Measurements from ENCODE around the gene JAKMIP3. TPM values are rescaled to one million over a fixed set of nuclear protein-coding genes. Genes with fewer than 3 reads are reported as not detected.
"Not testable (repeated sequence)": the region's sequence is repeated elsewhere in the genome, so short reads cannot be mapped to it uniquely, and the experiment has no call there.

Gene JAKMIP3
- polyA plus RNA-seq, 2 donors, result 0.09 to 0.12 TPM

- WGBS, 2 donors, result 84 to 85% methylated on average over 7 of the region's 7 CpGs
- Histone ChIP-seq H3K9me3 (ENCODE audit: control insufficient read depth in 2 of 2, insufficient read depth in 1 of 2, low read depth in 1 of 2, low read length in 1 of 2) (no peaks in the 10 kb centered on the region), H3K27me3 (ENCODE audit: control insufficient read depth in 1 of 2, insufficient read depth in 2 of 2, low read length in 2 of 2) (peaks cover 0 to 2% of the 10 kb centered on the region in 2 donors), H3K36me3 (ENCODE audit: control insufficient read depth in 2 of 2, insufficient read depth in 2 of 2, low read length in 1 of 2) (no peaks in the 10 kb centered on the region), H3K4me1 (ENCODE audit: control insufficient read depth in 2 of 2, insufficient read depth in 2 of 2, low read length in 1 of 2) (peaks cover 4 to 9% of the 10 kb centered on the region in 2 donors), H3K4me3 (ENCODE audit: low read depth in 1 of 2, low read length in 2 of 2) (no peak overlapping the region), H3K27ac (ENCODE audit: low read depth in 2 of 2, low read length in 1 of 2) (no peak overlapping the region)
Measured at GRCh38 chr10:132069849-132070182, 4.1 kb downstream of the JAKMIP3 start.

GRCh38 chr10:132070724-132071123 is 5.0 kb downstream of the JAKMIP3 start:
- Histone ChIP-seq H3K36me3 (ENCODE audit: control insufficient read depth in 2 of 2, insufficient read depth in 2 of 2, low read length in 1 of 2) (no peaks in the 10 kb centered on the region), H3K4me3 (ENCODE audit: low read depth in 1 of 2, low read length in 2 of 2) (no peak overlapping the region), H3K4me1 (ENCODE audit: control insufficient read depth in 2 of 2, insufficient read depth in 2 of 2, low read length in 1 of 2) (peaks cover 0 to 4% of the 10 kb centered on the region in 2 donors), H3K27me3 (ENCODE audit: control insufficient read depth in 1 of 2, insufficient read depth in 2 of 2, low read length in 2 of 2) (peaks cover 0 to 2% of the 10 kb centered on the region in 2 donors), H3K9me3 (ENCODE audit: control insufficient read depth in 2 of 2, insufficient read depth in 1 of 2, low read depth in 1 of 2, low read length in 1 of 2) (no peaks in the 10 kb centered on the region), H3K27ac (ENCODE audit: low read depth in 2 of 2, low read length in 1 of 2) (no peak overlapping the region)
- WGBS, 2 donors, result 80 to 83% methylated on average over 3 of the region's 3 CpGs

DNA sequence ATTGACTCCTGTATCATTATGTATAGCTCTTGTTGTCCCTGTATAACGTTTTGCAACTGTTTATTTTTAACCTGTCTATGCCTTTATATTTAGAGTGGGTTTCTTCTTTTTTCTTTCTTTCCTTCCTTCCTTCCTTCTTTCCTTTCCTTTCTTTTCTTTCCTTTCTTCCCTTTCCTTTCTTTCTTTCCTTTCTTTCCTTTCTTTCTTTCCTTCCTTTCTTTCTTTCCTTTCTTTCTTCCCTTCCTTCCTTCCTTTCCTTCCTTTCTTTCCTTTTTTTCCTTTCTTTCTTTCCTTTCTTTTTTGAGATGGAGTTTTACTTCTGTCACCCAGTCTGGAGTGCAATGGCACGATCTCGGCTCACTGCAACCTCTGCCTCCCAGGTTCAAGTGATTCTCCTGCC is 5.9 kb downstream of the JAKMIP3 start:
- no peaks in the 10 kb centered on the region for H3K36me3 ChIP-seq (ENCODE audit: control insufficient read depth in 2 of 2, insufficient read depth in 2 of 2, low read length in 1 of 2)
- whole genome bisulfite sequencing, 2 donors, result 70 to 77% methylated on average over 3 of the region's 3 CpGs
- H3K4me1 ChIP-seq (ENCODE audit: control insufficient read depth in 2 of 2, insufficient read depth in 2 of 2, low read length in 1 of 2), result no peaks in the 10 kb centered on the region
- H3K27ac ChIP-seq (ENCODE audit: low read depth in 2 of 2, low read length in 1 of 2), result no peak overlapping the region
- peaks cover 0 to 2% of the 10 kb centered on the region in 2 donors for H3K27me3 ChIP-seq (ENCODE audit: control insufficient read depth in 1 of 2, insufficient read depth in 2 of 2, low read length in 2 of 2)
- H3K9me3 ChIP-seq (ENCODE audit: control insufficient read depth in 2 of 2, insufficient read depth in 1 of 2, low read depth in 1 of 2, low read length in 1 of 2), result no peaks in the 10 kb centered on the region
- no peak overlapping the region for H3K4me3 ChIP-seq (ENCODE audit: low read depth in 1 of 2, low read length in 2 of 2)

GRCh38 chr10:132075909-132076577 is 10.3 kb downstream of the JAKMIP3 start:
- Histone ChIP-seq H3K36me3 (ENCODE audit: control insufficient read depth in 2 of 2, insufficient read depth in 2 of 2, low read length in 1 of 2) (no peaks in the 10 kb centered on the region), H3K27me3 (ENCODE audit: control insufficient read depth in 1 of 2, insufficient read depth in 2 of 2, low read length in 2 of 2) (peaks cover 0 to 2% of the 10 kb centered on the region in 2 donors), H3K9me3 (ENCODE audit: control insufficient read depth in 2 of 2, insufficient read depth in 1 of 2, low read depth in 1 of 2, low read length in 1 of 2) (no peaks in the 10 kb centered on the region), H3K4me3 (ENCODE audit: low read depth in 1 of 2, low read length in 2 of 2) (no peak overlapping the region), H3K4me1 (ENCODE audit: control insufficient read depth in 2 of 2, insufficient read depth in 2 of 2, low read length in 1 of 2) (no peaks in the 10 kb centered on the region), H3K27ac (ENCODE audit: low read depth in 2 of 2, low read length in 1 of 2) (no peak overlapping the region)
- WGBS, 2 donors, result 78 to 81% methylated on average over 17 of the region's 17 CpGs

DNA sequence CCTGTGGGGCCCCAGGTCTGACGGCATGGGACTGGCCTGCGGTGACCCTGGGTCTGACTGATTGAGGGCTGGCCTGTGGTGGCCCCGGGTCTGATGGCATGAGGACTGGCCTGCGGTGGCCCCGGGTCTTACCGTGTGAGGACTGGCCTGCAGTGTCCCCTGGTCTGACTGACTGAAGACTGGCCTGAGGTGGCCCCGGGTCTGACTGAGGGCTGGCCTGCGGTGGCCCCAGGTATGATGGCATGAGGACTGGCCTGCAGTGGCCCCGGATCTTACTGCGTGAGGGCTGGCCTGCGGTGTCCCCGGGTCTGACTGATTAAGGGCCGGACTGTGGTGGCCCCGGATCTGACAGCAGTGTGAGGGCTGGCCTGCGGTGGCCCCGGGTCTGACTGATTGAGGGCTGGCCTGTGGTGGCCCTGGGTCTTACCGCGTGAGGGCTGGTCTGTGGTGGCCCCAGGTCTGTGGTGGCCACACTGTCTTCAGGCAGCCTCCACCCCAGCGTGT is 10.9 kb downstream of the JAKMIP3 start:
- WGBS, 2 donors, result 90 to 91% methylated on average over 17 to 19 of the region's 19 CpGs
- H3K4me3 ChIP-seq (ENCODE audit: low read depth in 1 of 2, low read length in 2 of 2), result no peak overlapping the region
- peaks cover 0 to 2% of the 10 kb centered on the region in 2 donors for H3K27me3 ChIP-seq (ENCODE audit: control insufficient read depth in 1 of 2, insufficient read depth in 2 of 2, low read length in 2 of 2)
- no peaks in the 10 kb centered on the region for H3K36me3 ChIP-seq (ENCODE audit: control insufficient read depth in 2 of 2, insufficient read depth in 2 of 2, low read length in 1 of 2)
- H3K9me3 ChIP-seq (ENCODE audit: control insufficient read depth in 2 of 2, insufficient read depth in 1 of 2, low read depth in 1 of 2, low read length in 1 of 2), result no peaks in the 10 kb centered on the region
- no peaks in the 10 kb centered on the region for H3K4me1 ChIP-seq (ENCODE audit: control insufficient read depth in 2 of 2, insufficient read depth in 2 of 2, low read length in 1 of 2)
- no peak overlapping the region for H3K27ac ChIP-seq (ENCODE audit: low read depth in 2 of 2, low read length in 1 of 2)

DNA sequence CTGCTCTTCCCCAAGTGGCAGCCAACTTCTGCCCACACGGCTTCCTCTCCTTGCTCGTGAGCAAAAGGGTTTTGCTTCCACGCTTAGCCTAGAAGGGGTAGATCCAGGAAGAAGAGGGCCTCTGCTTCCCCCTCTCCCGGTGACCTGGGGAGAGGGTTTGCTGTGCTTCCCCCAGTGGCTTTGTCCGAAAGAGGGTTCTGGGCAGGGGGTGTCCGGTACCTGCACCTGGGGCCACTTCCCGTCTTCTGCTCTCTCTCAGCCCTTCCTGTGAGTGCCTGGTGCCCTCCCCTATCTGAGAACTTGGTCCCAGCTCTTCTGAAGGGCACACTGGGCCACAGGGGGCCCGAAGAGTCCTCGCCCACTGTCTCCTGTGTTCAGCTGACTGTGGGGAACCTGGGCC is 11.3 kb downstream of the JAKMIP3 start:
- Histone ChIP-seq H3K9me3 (ENCODE audit: control insufficient read depth in 2 of 2, insufficient read depth in 1 of 2, low read depth in 1 of 2, low read length in 1 of 2) (no peaks in the 10 kb centered on the region), H3K36me3 (ENCODE audit: control insufficient read depth in 2 of 2, insufficient read depth in 2 of 2, low read length in 1 of 2) (no peaks in the 10 kb centered on the region), H3K4me3 (ENCODE audit: low read depth in 1 of 2, low read length in 2 of 2) (no peak overlapping the region), H3K4me1 (ENCODE audit: control insufficient read depth in 2 of 2, insufficient read depth in 2 of 2, low read length in 1 of 2) (no peaks in the 10 kb centered on the region), H3K27ac (ENCODE audit: low read depth in 2 of 2, low read length in 1 of 2) (no peak overlapping the region), H3K27me3 (ENCODE audit: control insufficient read depth in 1 of 2, insufficient read depth in 2 of 2, low read length in 2 of 2) (peaks cover 0 to 2% of the 10 kb centered on the region in 2 donors)
- 69 to 80% methylated on average over 9 of the region's 9 CpGs for whole genome bisulfite sequencing, 2 donors

DNA sequence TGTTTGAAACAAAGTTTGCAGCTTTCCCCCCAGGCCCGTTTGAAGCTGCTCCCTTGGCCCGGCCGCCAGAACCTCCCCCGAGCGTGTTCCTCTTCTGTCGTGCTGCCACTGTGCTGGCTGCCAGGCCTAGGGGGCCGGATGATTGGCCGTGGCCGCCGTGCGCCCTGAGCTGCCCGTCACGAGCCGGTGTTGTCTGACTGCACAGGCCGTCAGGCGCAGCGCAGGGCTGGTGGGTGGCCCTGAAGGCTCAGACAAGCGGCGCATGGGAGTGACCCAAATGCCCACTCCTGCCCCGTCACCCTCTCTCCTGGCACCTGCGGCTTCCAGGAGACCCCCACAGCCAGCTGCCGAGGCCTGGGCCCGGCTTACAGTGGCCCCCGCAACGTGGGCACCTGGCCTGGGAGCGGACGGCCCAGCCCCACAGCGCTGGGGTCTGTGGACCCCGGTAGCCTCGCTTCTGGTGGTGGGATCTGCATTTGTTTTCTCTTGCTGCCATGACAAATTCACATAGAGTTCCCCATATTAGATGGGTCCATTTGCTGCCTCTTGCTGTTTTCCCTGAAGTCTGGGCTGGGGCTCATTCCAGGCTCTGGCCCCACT is 13.1 kb downstream of the JAKMIP3 start:
- no peak overlapping the region for H3K4me3 ChIP-seq (ENCODE audit: low read depth in 1 of 2, low read length in 2 of 2)
- H3K36me3 ChIP-seq (ENCODE audit: control insufficient read depth in 2 of 2, insufficient read depth in 2 of 2, low read length in 1 of 2), result no peaks in the 10 kb centered on the region
- H3K9me3 ChIP-seq (ENCODE audit: control insufficient read depth in 2 of 2, insufficient read depth in 1 of 2, low read depth in 1 of 2, low read length in 1 of 2), result no peaks in the 10 kb centered on the region
- WGBS, 2 donors, result 66 to 68% methylated on average over 30 of the region's 30 CpGs
- H3K27me3 ChIP-seq (ENCODE audit: control insufficient read depth in 1 of 2, insufficient read depth in 2 of 2, low read length in 2 of 2), result no peaks in the 10 kb centered on the region
- H3K4me1 ChIP-seq (ENCODE audit: control insufficient read depth in 2 of 2, insufficient read depth in 2 of 2, low read length in 1 of 2), result no peaks in the 10 kb centered on the region
- H3K27ac ChIP-seq (ENCODE audit: low read depth in 2 of 2, low read length in 1 of 2), result no peak overlapping the region

DNA sequence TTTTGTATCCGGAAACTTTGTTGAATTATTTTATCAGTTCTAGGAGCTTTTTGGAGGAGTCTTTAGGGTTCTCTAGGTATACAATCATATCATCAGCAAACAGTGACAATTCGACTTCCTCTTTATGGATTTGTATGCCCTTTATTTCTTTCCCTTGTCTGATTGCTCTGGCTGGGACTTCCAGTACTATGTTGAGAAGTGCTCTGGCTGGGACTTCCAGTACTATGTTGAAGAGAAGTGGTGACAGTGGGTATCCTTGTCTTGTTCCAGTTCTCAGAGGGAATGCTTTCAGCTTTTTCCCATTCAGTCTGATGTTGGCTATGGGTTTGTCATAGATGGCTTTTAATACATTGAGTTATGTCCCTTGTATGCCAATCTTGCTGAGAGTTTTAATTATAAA is 18.6 kb downstream of the JAKMIP3 start:
- WGBS, 2 donors, result 70 to 76% methylated on average over 2 of the region's 2 CpGs

DNA sequence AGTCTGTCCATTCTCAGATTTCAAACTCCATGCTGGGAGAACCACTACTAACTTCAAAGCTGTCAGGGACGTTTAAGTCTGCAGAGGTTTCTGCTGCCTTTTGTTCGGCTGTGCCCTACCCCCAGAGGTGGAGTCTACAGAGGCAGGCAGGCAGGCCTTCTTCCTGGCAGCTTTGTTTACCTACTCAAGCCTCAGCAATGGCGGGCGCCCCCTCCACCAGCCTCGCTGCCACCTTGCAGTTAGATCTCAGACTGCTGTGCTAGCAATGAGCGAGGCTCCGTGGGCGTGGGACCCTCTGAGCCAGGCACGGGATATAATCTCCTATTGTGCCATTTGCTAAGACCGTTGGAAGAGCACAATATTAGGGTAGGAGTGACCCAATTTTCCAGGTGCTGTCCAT is 27.5 kb downstream of the JAKMIP3 start:
- H3K4me1 ChIP-seq (ENCODE audit: control insufficient read depth in 2 of 2, insufficient read depth in 2 of 2, low read length in 1 of 2); H3K9me3 ChIP-seq (ENCODE audit: control insufficient read depth in 2 of 2, insufficient read depth in 1 of 2, low read depth in 1 of 2, low read length in 1 of 2); H3K36me3 ChIP-seq (ENCODE audit: control insufficient read depth in 2 of 2, insufficient read depth in 2 of 2, low read length in 1 of 2); H3K4me3 ChIP-seq (ENCODE audit: low read depth in 1 of 2, low read length in 2 of 2); H3K27me3 ChIP-seq (ENCODE audit: control insufficient read depth in 1 of 2, insufficient read depth in 2 of 2, low read length in 2 of 2); H3K27ac ChIP-seq (ENCODE audit: low read depth in 2 of 2, low read length in 1 of 2): not testable (repeated sequence)
- WGBS, 2 donors, result 87 to 88% methylated on average over 10 of the region's 10 CpGs

More for the DNA sequence above, 18.6 kb downstream of the JAKMIP3 start:
- not testable (repeated sequence) for H3K27me3 ChIP-seq (ENCODE audit: control insufficient read depth in 1 of 2, insufficient read depth in 2 of 2, low read length in 2 of 2); H3K36me3 ChIP-seq (ENCODE audit: control insufficient read depth in 2 of 2, insufficient read depth in 2 of 2, low read length in 1 of 2); H3K4me3 ChIP-seq (ENCODE audit: low read depth in 1 of 2, low read length in 2 of 2); H3K4me1 ChIP-seq (ENCODE audit: control insufficient read depth in 2 of 2, insufficient read depth in 2 of 2, low read length in 1 of 2); H3K9me3 ChIP-seq (ENCODE audit: control insufficient read depth in 2 of 2, insufficient read depth in 1 of 2, low read depth in 1 of 2, low read length in 1 of 2); H3K27ac ChIP-seq (ENCODE audit: low read depth in 2 of 2, low read length in 1 of 2)

Data from esophagus (tissue), 2 donors.